Measurements from ENCODE around the gene PLXNB3.
"Not testable (repeated sequence)": the region's sequence is repeated elsewhere in the genome, so short reads cannot be mapped to it uniquely, and the experiment has no call there.

PLXNB3 gene

DNA sequence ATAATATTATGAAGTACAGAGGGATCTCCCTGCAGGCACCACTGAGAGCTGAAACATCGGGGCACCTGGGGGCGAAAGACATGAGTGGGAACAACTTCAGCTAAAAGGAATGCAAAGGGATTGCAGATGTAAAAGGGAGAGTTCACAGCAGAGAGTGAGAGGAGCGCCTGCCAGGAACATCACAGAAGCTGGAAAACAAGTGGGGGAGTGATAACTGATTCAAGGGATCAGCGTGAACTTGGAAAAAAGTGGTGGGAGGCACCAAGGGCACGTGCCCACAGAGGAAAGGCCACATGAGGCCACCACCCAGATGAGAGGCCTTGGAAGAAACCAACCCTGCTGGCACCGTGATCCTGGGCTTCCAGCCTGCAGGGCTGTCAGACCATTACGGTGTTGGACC is 15.0 kb upstream of the PLXNB3 start:
- H3K9me3 ChIP-seq (ENCODE audit: control insufficient read depth in 5 of 5, low read length in 5 of 5); H3K9ac ChIP-seq (ENCODE audit: low read length in 5 of 5); H3K36me3 ChIP-seq (ENCODE audit: control insufficient read depth in 5 of 5, insufficient read depth in 5 of 5, low read length in 5 of 5); H3K27ac ChIP-seq (ENCODE audit: low read depth, low read length); H3K27me3 ChIP-seq (ENCODE audit: control insufficient read depth in 5 of 5, insufficient read depth in 4 of 5, low read length in 5 of 5); H3K4me3 ChIP-seq (ENCODE audit: low read depth in 1 of 5, low read length in 5 of 5): not testable (repeated sequence)
- H3K4me1 ChIP-seq (ENCODE audit: control insufficient read depth in 5 of 5, insufficient read depth in 5 of 5, low read length in 5 of 5), result peaks cover 0 to 17% (median 7%) of the 10 kb centered on the region in 5 donors

DNA sequence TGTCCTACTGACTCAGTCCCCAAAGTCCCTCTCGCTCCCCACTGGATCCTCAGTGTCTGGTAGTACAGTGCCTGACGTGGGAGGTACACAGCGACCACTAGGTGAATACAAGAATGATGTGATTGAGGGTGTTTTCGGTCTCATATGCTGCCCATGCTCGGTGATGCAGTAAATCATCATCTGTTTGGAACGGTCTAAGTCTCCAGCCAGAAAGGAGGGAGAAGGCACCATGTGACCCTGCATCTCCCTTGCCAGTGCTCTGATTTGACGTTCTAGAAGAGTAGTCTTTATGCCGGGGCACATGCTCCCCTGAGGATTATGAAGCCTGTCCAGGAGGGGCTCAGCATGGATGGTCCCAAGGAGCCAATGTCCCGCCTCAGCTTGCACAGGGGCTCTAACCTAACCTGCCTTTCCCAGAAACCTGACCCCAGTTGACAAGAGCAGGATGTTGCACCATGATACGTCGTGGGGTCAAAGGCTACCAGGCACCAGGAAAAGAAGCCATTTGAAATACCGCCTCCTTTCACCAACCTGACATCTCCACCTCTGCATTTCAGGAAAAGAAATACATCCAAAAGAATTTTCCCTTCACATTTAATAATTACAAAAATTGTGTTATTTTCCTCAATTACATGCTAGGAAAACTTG is 13.8 kb upstream of the PLXNB3 start:
- peaks cover 0 to 7% (median 3%) of the 10 kb centered on the region in 5 donors for H3K4me1 ChIP-seq (ENCODE audit: control insufficient read depth in 5 of 5, insufficient read depth in 5 of 5, low read length in 5 of 5)
- no peaks in the 10 kb centered on the region for H3K36me3 ChIP-seq (ENCODE audit: control insufficient read depth in 5 of 5, insufficient read depth in 5 of 5, low read length in 5 of 5)
- H3K4me3 ChIP-seq (ENCODE audit: low read depth in 1 of 5, low read length in 5 of 5), result no peak overlapping the region
- peaks cover 0 to 2% (median 0%) of the 10 kb centered on the region in 5 donors for H3K27me3 ChIP-seq (ENCODE audit: control insufficient read depth in 5 of 5, insufficient read depth in 4 of 5, low read length in 5 of 5)
- H3K9ac ChIP-seq (ENCODE audit: low read length in 5 of 5), result no peak overlapping the region
- peaks cover 0 to 8% (median 0%) of the 10 kb centered on the region in 5 donors for H3K9me3 ChIP-seq (ENCODE audit: control insufficient read depth in 5 of 5, low read length in 5 of 5)
- no peak overlapping the region for H3K27ac ChIP-seq (ENCODE audit: low read depth, low read length)

DNA sequence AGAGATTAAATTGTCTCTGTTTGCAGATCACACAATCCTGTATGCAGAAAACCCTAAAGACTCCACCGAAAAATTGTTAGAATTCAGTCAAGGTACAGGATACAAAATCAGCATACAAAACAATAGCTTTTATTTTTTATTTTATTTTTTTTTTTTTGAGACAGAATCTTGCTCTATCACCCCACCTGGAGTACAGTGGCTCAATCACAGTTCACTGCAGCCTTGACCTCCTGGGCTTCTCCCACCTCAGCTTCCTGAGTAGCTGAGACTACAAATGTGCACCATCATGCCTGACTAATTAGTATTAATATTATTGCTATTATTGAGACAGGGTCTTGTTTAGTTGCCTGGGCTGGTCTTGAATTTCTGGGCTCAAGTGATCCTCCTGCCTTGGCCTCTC is 8.9 kb upstream of the PLXNB3 start:
- H3K4me1 ChIP-seq (ENCODE audit: control insufficient read depth in 5 of 5, insufficient read depth in 5 of 5, low read length in 5 of 5), result peaks cover 0 to 13% (median 4%) of the 10 kb centered on the region in 5 donors
- no peak overlapping the region for H3K9ac ChIP-seq (ENCODE audit: low read length in 5 of 5)
- peaks cover 0 to 9% (median 5%) of the 10 kb centered on the region in 5 donors for H3K9me3 ChIP-seq (ENCODE audit: control insufficient read depth in 5 of 5, low read length in 5 of 5)
- H3K36me3 ChIP-seq (ENCODE audit: control insufficient read depth in 5 of 5, insufficient read depth in 5 of 5, low read length in 5 of 5), result no peaks in the 10 kb centered on the region
- no peak overlapping the region for H3K27ac ChIP-seq (ENCODE audit: low read depth, low read length)
- no peaks in the 10 kb centered on the region for H3K27me3 ChIP-seq (ENCODE audit: control insufficient read depth in 5 of 5, insufficient read depth in 4 of 5, low read length in 5 of 5)
- no peak overlapping the region for H3K4me3 ChIP-seq (ENCODE audit: low read depth in 1 of 5, low read length in 5 of 5)

DNA sequence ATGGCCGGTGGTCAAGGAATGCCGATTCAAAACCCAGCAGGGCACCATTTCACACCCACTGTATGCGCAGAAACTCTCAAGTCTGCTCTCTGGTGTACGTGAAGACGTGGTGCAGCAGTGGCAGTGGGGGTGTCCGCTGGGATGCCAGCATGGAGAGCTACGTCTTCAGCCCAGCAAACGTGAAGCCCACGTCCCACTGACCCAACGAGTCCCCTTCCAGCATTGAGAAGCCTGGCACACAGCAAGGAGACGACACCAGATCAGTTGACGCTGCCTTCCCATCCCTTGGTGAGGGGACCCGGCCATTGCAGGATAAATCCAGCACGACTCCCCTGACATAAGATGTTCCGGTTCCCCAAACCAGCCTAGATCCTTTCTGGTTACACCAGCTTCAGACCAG is 2.2 kb upstream of the PLXNB3 start:
- H3K4me3 ChIP-seq (ENCODE audit: low read depth in 1 of 5, low read length in 5 of 5), result no peak overlapping the region
- H3K27me3 ChIP-seq (ENCODE audit: control insufficient read depth in 5 of 5, insufficient read depth in 4 of 5, low read length in 5 of 5), result peaks cover 0 to 14% (median 7%) of the 10 kb centered on the region in 5 donors
- no peaks in the 10 kb centered on the region for H3K36me3 ChIP-seq (ENCODE audit: control insufficient read depth in 5 of 5, insufficient read depth in 5 of 5, low read length in 5 of 5)
- no peak overlapping the region for H3K9ac ChIP-seq (ENCODE audit: low read length in 5 of 5)
- H3K27ac ChIP-seq (ENCODE audit: low read depth, low read length), result no peak overlapping the region
- peaks cover 0 to 42% (median 30%) of the 10 kb centered on the region in 5 donors for H3K4me1 ChIP-seq (ENCODE audit: control insufficient read depth in 5 of 5, insufficient read depth in 5 of 5, low read length in 5 of 5)
- H3K9me3 ChIP-seq (ENCODE audit: control insufficient read depth in 5 of 5, low read length in 5 of 5), result peaks cover 0 to 5% (median 0%) of the 10 kb centered on the region in 5 donors

DNA sequence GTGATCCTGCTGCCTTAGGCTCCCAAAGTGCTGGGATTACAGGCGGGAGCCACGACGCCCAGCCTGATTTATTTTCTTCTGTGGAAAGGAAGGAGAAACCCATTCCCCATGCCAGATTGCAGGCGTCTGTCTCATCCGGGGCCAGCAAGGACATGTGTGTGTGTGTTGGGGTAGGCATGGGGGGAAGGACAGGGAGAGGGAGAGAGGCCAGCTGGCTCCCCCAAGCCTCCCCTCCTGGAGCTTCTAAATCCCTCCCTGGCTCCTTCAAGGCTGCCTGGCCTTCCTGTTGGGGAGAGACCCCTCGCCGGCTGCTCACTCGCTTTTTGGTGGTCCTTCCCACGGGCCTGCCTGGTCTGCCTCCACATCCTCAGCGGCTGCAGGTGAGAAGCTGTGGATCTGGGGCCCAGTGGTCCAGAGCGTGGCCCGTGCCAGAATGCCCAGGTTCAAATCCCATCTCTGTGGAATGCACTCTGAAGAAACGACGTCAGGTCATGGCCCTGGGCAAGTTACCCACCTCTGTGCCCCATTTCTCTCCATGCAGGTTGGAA is 1.3 kb upstream of the PLXNB3 start:
- Histone ChIP-seq H3K27me3 (ENCODE audit: control insufficient read depth in 5 of 5, insufficient read depth in 4 of 5, low read length in 5 of 5) (peaks cover 0 to 14% (median 7%) of the 10 kb centered on the region in 5 donors), H3K4me1 (ENCODE audit: control insufficient read depth in 5 of 5, insufficient read depth in 5 of 5, low read length in 5 of 5) (peaks cover 0 to 41% (median 30%) of the 10 kb centered on the region in 5 donors), H3K36me3 (ENCODE audit: control insufficient read depth in 5 of 5, insufficient read depth in 5 of 5, low read length in 5 of 5) (no peaks in the 10 kb centered on the region), H3K9ac (ENCODE audit: low read length in 5 of 5) (no peak overlapping the region), H3K4me3 (ENCODE audit: low read depth in 1 of 5, low read length in 5 of 5) (no peak overlapping the region), H3K9me3 (ENCODE audit: control insufficient read depth in 5 of 5, low read length in 5 of 5) (peaks cover 0 to under 1% (median 0%) of the 10 kb centered on the region in 5 donors), H3K27ac (ENCODE audit: low read depth, low read length) (no peak overlapping the region)

DNA sequence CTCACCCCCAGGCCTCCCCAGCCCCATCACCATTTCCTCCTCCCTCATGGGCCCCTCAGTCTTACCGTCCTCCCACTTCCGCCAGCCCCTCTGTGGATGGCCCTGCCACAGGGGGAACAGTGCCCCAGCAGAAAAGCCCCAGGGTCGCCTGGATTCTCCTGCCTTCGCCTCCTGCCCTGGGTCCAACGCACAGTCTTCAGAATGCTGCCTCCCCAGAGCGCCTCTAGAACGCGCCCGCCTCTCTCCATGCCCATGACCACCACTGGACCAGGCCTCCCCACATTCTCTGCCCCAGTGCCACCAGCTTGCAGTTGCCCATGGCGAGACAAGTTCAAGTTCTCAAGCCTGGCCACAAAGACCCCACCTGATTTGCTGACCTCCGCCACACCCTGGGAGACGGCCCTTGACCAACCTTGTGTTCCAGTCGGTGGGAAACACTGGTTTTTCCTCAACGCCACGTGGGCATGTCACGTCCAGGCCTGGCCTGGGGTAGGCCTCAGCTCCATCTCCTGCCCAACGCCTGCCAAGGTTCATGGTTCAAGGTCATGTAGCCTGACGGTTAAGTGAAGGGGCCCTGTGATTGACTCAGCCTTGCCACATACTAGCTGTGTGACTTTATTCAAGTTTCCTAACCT is 634 bp upstream of the PLXNB3 start:
- Histone ChIP-seq H3K27me3 (ENCODE audit: control insufficient read depth in 5 of 5, insufficient read depth in 4 of 5, low read length in 5 of 5) (peaks cover 0 to 14% (median 9%) of the 10 kb centered on the region in 5 donors), H3K27ac (ENCODE audit: low read depth, low read length) (no peak overlapping the region), H3K9me3 (ENCODE audit: control insufficient read depth in 5 of 5, low read length in 5 of 5) (no peaks in the 10 kb centered on the region), H3K9ac (ENCODE audit: low read length in 5 of 5) (no peak overlapping the region), H3K4me3 (ENCODE audit: low read depth in 1 of 5, low read length in 5 of 5) (no peak overlapping the region), H3K4me1 (ENCODE audit: control insufficient read depth in 5 of 5, insufficient read depth in 5 of 5, low read length in 5 of 5) (peaks cover 0 to 36% (median 30%) of the 10 kb centered on the region in 5 donors), H3K36me3 (ENCODE audit: control insufficient read depth in 5 of 5, insufficient read depth in 5 of 5, low read length in 5 of 5) (no peaks in the 10 kb centered on the region)

DNA sequence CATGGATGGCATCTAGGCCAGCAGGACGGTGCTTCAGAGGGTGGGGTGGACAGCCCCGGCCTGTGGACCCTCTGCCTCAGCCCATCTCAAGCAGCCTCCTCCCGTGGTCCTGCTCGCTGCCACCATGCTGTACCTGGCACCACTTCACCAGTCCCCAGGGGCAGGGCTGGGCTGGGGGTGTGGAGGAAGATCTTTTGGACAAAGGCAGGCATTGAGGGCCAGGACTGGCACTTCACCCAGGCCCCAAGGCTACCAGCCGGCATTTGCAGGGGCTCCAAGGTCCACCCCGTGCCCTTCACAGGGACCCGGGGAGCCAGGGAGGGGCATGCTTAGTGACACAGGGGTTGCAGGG is 713 bp downstream of the PLXNB3 start:
- peak overlapping the region in 3 of 5 donors; percentile 11 to 50 (median 46) for H3K4me3 ChIP-seq (ENCODE audit: low read depth in 1 of 5, low read length in 5 of 5)
- H3K27ac ChIP-seq (ENCODE audit: low read depth, low read length), result no peak overlapping the region
- H3K9me3 ChIP-seq (ENCODE audit: control insufficient read depth in 5 of 5, low read length in 5 of 5), result no peaks in the 10 kb centered on the region
- peaks cover 0 to 31% (median 26%) of the 10 kb centered on the region in 5 donors for H3K4me1 ChIP-seq (ENCODE audit: control insufficient read depth in 5 of 5, insufficient read depth in 5 of 5, low read length in 5 of 5)
- peaks cover 0 to 17% (median 11%) of the 10 kb centered on the region in 5 donors for H3K27me3 ChIP-seq (ENCODE audit: control insufficient read depth in 5 of 5, insufficient read depth in 4 of 5, low read length in 5 of 5)
- no peaks in the 10 kb centered on the region for H3K36me3 ChIP-seq (ENCODE audit: control insufficient read depth in 5 of 5, insufficient read depth in 5 of 5, low read length in 5 of 5)
- peak overlapping the region in 1 of 5 donors; percentile 64 for H3K9ac ChIP-seq (ENCODE audit: low read length in 5 of 5)

DNA sequence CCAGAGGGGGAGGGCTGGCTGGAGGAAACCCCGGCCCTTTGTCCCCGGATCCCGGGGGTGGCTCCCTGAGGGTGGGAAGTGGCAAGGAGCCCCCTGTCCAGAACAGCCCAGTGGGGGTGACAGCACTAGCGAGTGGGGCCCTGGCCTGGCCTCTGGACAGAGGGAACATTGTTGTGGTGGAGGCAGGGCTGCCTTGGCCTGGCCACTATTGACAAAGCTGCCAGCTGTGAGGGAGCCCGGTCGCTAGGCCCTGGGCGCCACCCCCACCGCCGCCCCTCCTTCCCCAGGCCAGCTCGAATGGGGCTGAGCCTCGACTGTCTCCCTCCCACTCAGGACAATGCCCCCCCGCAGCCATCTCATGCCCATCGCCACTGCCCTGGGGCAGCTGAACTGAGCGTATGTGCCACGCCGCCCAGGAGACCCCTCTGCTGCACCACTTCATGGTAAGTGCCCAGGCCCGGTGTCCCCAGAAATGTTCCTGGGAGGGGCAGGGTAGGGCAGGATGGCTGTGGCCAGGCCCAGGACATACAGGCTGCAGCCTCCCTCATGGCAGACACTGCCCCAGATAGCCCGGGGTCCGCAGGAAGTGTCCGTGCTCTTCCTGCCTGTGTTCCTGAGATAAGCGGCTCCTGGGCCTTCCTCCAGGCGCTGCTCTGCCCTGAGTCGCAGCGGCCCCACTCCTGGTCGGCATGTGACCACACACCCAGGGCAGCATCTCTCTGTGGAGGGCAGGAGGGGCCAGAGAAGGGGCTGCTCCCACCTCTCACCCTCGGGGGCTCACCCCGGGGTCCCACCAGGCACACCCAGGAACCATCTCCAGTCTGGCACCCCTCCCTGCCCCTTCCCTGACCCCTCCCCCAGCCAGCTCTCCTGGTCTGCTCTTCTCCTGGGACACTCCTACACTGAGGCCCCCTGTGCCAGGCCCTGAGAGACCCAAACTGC is 1.4 kb downstream of the PLXNB3 start:
- Histone ChIP-seq H3K9me3 (ENCODE audit: control insufficient read depth in 5 of 5, low read length in 5 of 5) (no peaks in the 10 kb centered on the region), H3K4me3 (ENCODE audit: low read depth in 1 of 5, low read length in 5 of 5) (peak overlapping the region in 3 of 5 donors; percentile 17 to 50 (median 46)), H3K36me3 (ENCODE audit: control insufficient read depth in 5 of 5, insufficient read depth in 5 of 5, low read length in 5 of 5) (no peaks in the 10 kb centered on the region), H3K27me3 (ENCODE audit: control insufficient read depth in 5 of 5, insufficient read depth in 4 of 5, low read length in 5 of 5) (peaks cover 0 to 17% (median 14%) of the 10 kb centered on the region in 5 donors), H3K9ac (ENCODE audit: low read length in 5 of 5) (peak overlapping the region in 2 of 5 donors; percentile 14 to 64), H3K27ac (ENCODE audit: low read depth, low read length) (no peak overlapping the region), H3K4me1 (ENCODE audit: control insufficient read depth in 5 of 5, insufficient read depth in 5 of 5, low read length in 5 of 5) (peaks cover 0 to 31% (median 26%) of the 10 kb centered on the region in 5 donors)

DNA sequence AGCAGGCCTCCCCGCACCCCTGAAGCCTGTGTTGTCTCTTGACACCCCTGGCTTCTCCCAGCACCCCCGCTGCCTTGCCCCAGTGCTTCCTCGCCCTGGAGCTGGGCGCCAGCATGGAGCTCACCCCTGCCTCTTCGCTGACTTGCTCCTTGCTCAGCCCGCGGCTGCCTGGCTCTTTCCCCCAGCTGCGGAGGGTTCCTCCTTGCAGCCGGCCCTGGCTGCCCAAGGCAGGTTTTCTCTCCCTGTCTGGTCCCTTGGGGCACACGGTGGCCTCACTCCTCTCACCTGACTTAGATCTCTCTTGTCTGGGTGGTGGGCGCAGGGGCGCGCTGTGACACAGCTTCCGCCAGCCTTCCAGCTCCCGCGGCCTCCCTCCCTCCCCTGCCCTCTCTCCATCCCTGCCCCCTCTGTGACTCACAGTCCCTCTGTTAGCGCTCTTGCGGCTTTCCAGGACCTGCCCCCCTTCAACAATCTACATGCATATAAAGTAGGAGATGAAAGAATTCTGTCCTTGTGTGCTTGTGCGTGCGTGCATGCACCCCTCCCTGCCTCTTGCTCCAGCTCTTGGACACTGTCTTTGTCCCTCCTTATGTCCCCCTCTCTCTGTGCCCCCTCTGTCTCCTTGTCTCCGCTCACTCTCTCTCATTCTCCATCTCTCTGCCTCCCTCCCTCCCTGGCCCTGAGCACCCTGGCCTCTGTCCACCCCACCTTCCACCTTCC is 2.2 kb downstream of the PLXNB3 start:
- Histone ChIP-seq H3K9me3 (ENCODE audit: control insufficient read depth in 5 of 5, low read length in 5 of 5) (no peaks in the 10 kb centered on the region), H3K4me1 (ENCODE audit: control insufficient read depth in 5 of 5, insufficient read depth in 5 of 5, low read length in 5 of 5) (peaks cover 0 to 31% (median 26%) of the 10 kb centered on the region in 5 donors), H3K9ac (ENCODE audit: low read length in 5 of 5) (peak overlapping the region in 1 of 5 donors; percentile 60), H3K27me3 (ENCODE audit: control insufficient read depth in 5 of 5, insufficient read depth in 4 of 5, low read length in 5 of 5) (peaks cover 0 to 23% (median 17%) of the 10 kb centered on the region in 5 donors), H3K27ac (ENCODE audit: low read depth, low read length) (no peak overlapping the region), H3K4me3 (ENCODE audit: low read depth in 1 of 5, low read length in 5 of 5) (peak overlapping the region in 4 of 5 donors; percentile 17 to 46 (median 28)), H3K36me3 (ENCODE audit: control insufficient read depth in 5 of 5, insufficient read depth in 5 of 5, low read length in 5 of 5) (no peaks in the 10 kb centered on the region)
